GM12878 (cell line): ENCODE data around the gene TFR2. TPM values are rescaled to one million over a fixed set of nuclear protein-coding genes. Genes with fewer than 3 reads are reported as not detected.

Source experiments
- ATAC-seq: fragments of 200-7000 bp; cut with Tn5 transposase; 3 replicates; pipeline ENCODE4 v1.9.1; 2020; ENCODE audit warnings: mild to moderate bottlenecking, moderate library complexity
- BruUV-seq: library from RNA; stranded (reverse); fragments of 400-500 nt; replicated peaks from 2 replicates; lab custom pipeline; 2021; lab: Mats Ljungman, UMichigan
- CTCF ChIA-PET: fragments of 300-600 bp; sonication (Branson Sonifier 250); formaldehyde crosslinking; extraction: SDS; loops from one replicate; lab custom pipeline; 2021; ENCODE audit warnings: inconsistent platforms; lab: Yijun Ruan, JAX
- POLR2A ChIA-PET: fragments of 350-600 bp; formaldehyde crosslinking; extraction: SDS; loops from one replicate; lab custom pipeline; 2021; ENCODE audit warnings: inconsistent platforms; lab: Charles Lee
- RAD21 ChIA-PET: fragments of 300-600 bp; sonication (Branson Sonifier 250); formaldehyde crosslinking; loops from one replicate; lab custom pipeline; 2023; ENCODE audit warnings: antibody characterized with exemption; ENCODE audit not compliant: unreplicated experiment; lab: Charles Lee
- SMC1A ChIA-PET: fragments of 300-600 bp; sonication (Branson Sonifier 250); formaldehyde crosslinking; loops from one replicate; lab custom pipeline; 2023; ENCODE audit not compliant: unreplicated experiment, uncharacterized antibody; lab: Charles Lee
- DNase-seq: peaks from one replicate; pipeline ENCODE4 v3.0.0-alpha.2; 2011; ENCODE audit warnings: low read depth, low spot score
- FAIRE-seq: peaks from 3 replicates; lab custom pipeline; 2011; peaks lifted over from hg19 to GRCh38; lab: Jason Lieb, UNC
- H2AFZ ChIP-seq: 2 replicates; pipeline ENCODE4 v1.6.0; 2011; ENCODE audit warnings: low read depth, low read length, control low read depth; ENCODE audit not compliant: control insufficient read depth
- H3K27ac ChIP-seq: 2 replicates; pipeline ENCODE4 v1.5.1; 2011; ENCODE audit warnings: control low read depth; ENCODE audit not compliant: control insufficient read depth, insufficient read depth
- H3K27me3 ChIP-seq, 2 experiments: replicated peaks in 1 of 2; 2 replicates each; pipeline versions ENCODE4 v1.6.0 to v1.6.1; 2011; ENCODE audit warnings: low read length in 1 of 2; ENCODE audit not compliant: control insufficient read depth in 2 of 2, insufficient read depth in 2 of 2
- H3K36me3 ChIP-seq, 2 experiments: 2 replicates each; pipeline ENCODE4 v1.5.1; 2011; ENCODE audit warnings: low read length in 1 of 2; ENCODE audit not compliant: control insufficient read depth in 2 of 2, insufficient read depth in 2 of 2
- H3K4me1 ChIP-seq: 2 replicates; pipeline ENCODE4 v1.6.1; 2011; ENCODE audit warnings: mild to moderate bottlenecking, low read length, moderate library complexity, mixed read lengths; ENCODE audit not compliant: control insufficient read depth, insufficient read depth
- H3K4me2 ChIP-seq: 2 replicates; pipeline ENCODE4 v1.6.0; 2011; ENCODE audit warnings: control low read depth; ENCODE audit not compliant: control insufficient read depth, insufficient read depth
- H3K4me3 ChIP-seq: fragments of 200-600 bp; sonication (generic); 2 replicates; pipeline ENCODE4 v1.5.1; 2016
- H3K79me2 ChIP-seq: 2 replicates; pipeline ENCODE4 v1.6.0; 2011; ENCODE audit warnings: low read length; ENCODE audit not compliant: control insufficient read depth, insufficient read depth
- H3K9ac ChIP-seq: 2 replicates; pipeline ENCODE4 v1.8.0; 2011; ENCODE audit warnings: low read length, control low read depth, mixed read lengths; ENCODE audit not compliant: control insufficient read depth, insufficient read depth
- H3K9me3 ChIP-seq: replicated peaks from 3 replicates; pipeline ENCODE4 v1.5.1; 2011; ENCODE audit warnings: mild to moderate bottlenecking, low read length; ENCODE audit not compliant: control insufficient read depth, insufficient read depth
- H4K20me1 ChIP-seq: 2 replicates; pipeline ENCODE4 v1.6.0; 2011; ENCODE audit not compliant: control insufficient read depth, insufficient read depth
- CHD2 ChIP-seq: IDR thresholded peaks from 2 replicates; pipeline ENCODE4 v1.6.1; 2011; ENCODE audit warnings: low read depth, low read length, improper control_type of control experiment, borderline replicate concordance
- CUX1 ChIP-seq: IDR thresholded peaks from 2 replicates; pipeline ENCODE4 v1.6.1; 2012; ENCODE audit warnings: improper control_type of control experiment, low read depth, low read length; ENCODE audit not compliant: insufficient replicate concordance
- DPF2 ChIP-seq: fragments of 450-650 bp; IDR thresholded peaks from 2 replicates; pipeline ENCODE4 v1.6.1; 2017; ENCODE audit warnings: mild to moderate bottlenecking
- E4F1 ChIP-seq: fragments of 450-650 bp; IDR thresholded peaks from 2 replicates; pipeline ENCODE4 v1.6.1; 2018; ENCODE audit warnings: borderline replicate concordance, mild to moderate bottlenecking; ENCODE audit not compliant: partially characterized antibody
- GABPA ChIP-seq: IDR thresholded peaks from 2 replicates; pipeline ENCODE4 v1.6.1; 2014; ENCODE audit warnings: antibody characterized with exemption, low read depth, mild to moderate bottlenecking, inconsistent platforms
- NR2C1 ChIP-seq: fragments of 450-650 bp; IDR thresholded peaks from 2 replicates; pipeline ENCODE4 v1.6.1; 2017; ENCODE audit warnings: antibody characterized with exemption, mild to moderate bottlenecking, moderate library complexity
- POU2F2 ChIP-seq: IDR thresholded peaks from 3 replicates; pipeline ENCODE4 v1.6.1; 2011; ENCODE audit warnings: low read depth, mild to moderate bottlenecking, low read length, borderline replicate concordance
- SMARCA5 ChIP-seq: fragments of 450-650 bp; IDR thresholded peaks from 2 replicates; pipeline ENCODE4 v1.6.1; 2017; ENCODE audit warnings: mild to moderate bottlenecking
- TCF3 ChIP-seq: IDR thresholded peaks from 2 replicates; pipeline ENCODE4 v1.6.1; 2012; ENCODE audit warnings: low read depth, mild to moderate bottlenecking, low read length, borderline replicate concordance; ENCODE audit not compliant: insufficient read depth
- TCF7 ChIP-seq: IDR thresholded peaks from 2 replicates; pipeline ENCODE4 v1.6.1; 2014; ENCODE audit warnings: antibody characterized with exemption, borderline replicate concordance
- ZBTB40 ChIP-seq: fragments of 450-650 bp; IDR thresholded peaks from 2 replicates; pipeline ENCODE4 v1.6.1; 2016; ENCODE audit warnings: mild to moderate bottlenecking, moderate library complexity, borderline replicate concordance
- ZNF207 ChIP-seq: fragments of 450-650 bp; IDR thresholded peaks from 2 replicates; pipeline ENCODE4 v1.6.1; 2014; ENCODE audit warnings: antibody characterized with exemption, mild to moderate bottlenecking, borderline replicate concordance
- WGBS: methylation state at CpG from one replicate; pipeline ENCODE4 v1.1.6; 2016; ENCODE audit warnings: low lambda C conversion rate; ENCODE audit not compliant: insufficient replicate concordance, insufficient coverage; ENCODE audit errors: missing lambda C conversion rate; 5-methylcytosine and 5-hydroxymethylcytosine counted together
- in situ Hi-C: fragments of 300-500 bp; cut with MboI; formaldehyde crosslinking; loops from 9 replicates; pipeline ENCODE4 v1.14.3; 2018; ENCODE audit warnings: mixed read lengths
- intact Hi-C: fragments of 100-400 bp; cut with micrococcal nuclease; formaldehyde crosslinking; loops from one replicate; pipeline ENCODE4 v1.14.2; 2022; ENCODE audit not compliant: unreplicated experiment
- polyA plus RNA-seq, 11 experiments: library from polyadenylated mRNA; depleted of rRNA in 4 of 11; unstranded in 6 of 11; stranded (reverse) in 5 of 11; fragments of >200 nt; fragmentation: Nextera tagmentation in 4 of 11; fragmentation: Illumina TruSeq in 1 of 11; extraction: Ambion mirVana in 4 of 11; extraction: Trizol in 1 of 11; gene quantifications; 1 replicate in 1 of 11; 2 replicates in 10 of 11; pipeline versions ENCODE4 v1.2.1 to v1.2.3, GENCODE V29; 2011 to 2016; ENCODE audit warnings: inconsistent platforms in 2 of 11, missing spikeins in 2 of 11, low read depth in 1 of 11
- total RNA-seq, 4 experiments: library from RNA; depleted of rRNA in 3 of 4; stranded (reverse); fragments of >200 nt in 3 of 4; fragmentation: Illumina TruSeq in 1 of 4; extraction: Trizol in 1 of 4; gene quantifications; 2 replicates each; pipeline versions ENCODE4 v1.2.1 to v1.2.3, GENCODE V29; 2013 to 2021

TFR2 gene
- total and polyA plus RNA-seq, 10 of the 15 experiments (the other 5 are each of a cell fraction or from before 2014, with no cell fraction given), result 0.30 to 7.2 (median 1.8) TPM

GRCh38 chr7:100620804-100621203, 20.5 kb downstream of the TFR2 start (continued):
- TF ChIP-seq ZBTB40 (no peak), ZNF207 (no peak), CHD2 (no peak), NR2C1 (no peak)

DNA sequence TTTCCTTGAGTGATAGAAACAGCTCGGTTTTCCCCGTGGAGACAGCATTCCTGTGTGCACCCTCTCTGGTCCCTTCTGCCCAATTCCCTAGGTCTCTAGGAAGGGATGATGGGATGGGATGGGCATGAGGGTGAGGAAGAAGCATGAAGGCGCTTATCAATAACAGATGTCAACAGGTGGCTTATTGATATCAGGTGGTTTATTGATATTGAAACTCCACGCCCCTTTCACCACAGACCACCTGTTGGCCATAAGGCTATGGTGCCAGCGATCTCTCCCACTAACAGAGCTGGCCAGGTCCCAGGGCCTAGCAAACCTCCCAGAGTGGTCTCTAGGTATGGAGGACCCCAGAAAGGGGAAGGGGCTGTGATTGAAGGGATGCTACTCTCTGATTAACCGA, 21.1 kb downstream of the TFR2 start:
- no peaks in the 10 kb centered on the region for H3K36me3 ChIP-seq
- H3K4me3 ChIP-seq, result no peak overlapping the region
- ChIA-PET CTCF (no interaction called here), SMC1A (no interaction called here), POLR2A (interaction anchor here (0.5 kb wide), 1 partner anchor 382 kb away, joined by 4 read pairs; no protein-coding TSS in a partner anchor), RAD21 (no interaction called here)
- intact Hi-C loops, result no loop called here
- FAIRE-seq (no peak), DNase-seq (no peak), ATAC-seq (no peak)
- no peak overlapping the region for H2AFZ ChIP-seq
- no peaks in the 10 kb centered on the region for H3K9me3 ChIP-seq
- no peaks in the 10 kb centered on the region for H3K79me2 ChIP-seq
- no peak overlapping the region for H3K4me2 ChIP-seq
- H3K4me1 ChIP-seq, result no peaks in the 10 kb centered on the region
- WGBS, result 79% methylated on average over 6 of the region's 6 CpGs
- no peaks in the 10 kb centered on the region for H3K27me3 ChIP-seq
- in situ Hi-C loops, result no loop called here
- no TSS peak for BruUV-seq
- no peak overlapping the region for H3K27ac ChIP-seq
- H4K20me1 ChIP-seq, result no peaks in the 10 kb centered on the region
- no peak overlapping the region for H3K9ac ChIP-seq
- TF ChIP-seq POU2F2, result no peak
- no peak for TF ChIP-seq GABPA
- no peak for TF ChIP-seq E4F1
- TF ChIP-seq CUX1, result no peak
- TF ChIP-seq SMARCA5, result no peak
- TF ChIP-seq TCF7, result no peak
- no peak for TF ChIP-seq DPF2
- no peak for TF ChIP-seq TCF3
